ENCODE measurements around the gene UNC79.

GRCh38 chr14:93520053-93520607 is 89.4 kb downstream of the UNC79 start:
- TF ChIP-seq CTCF (IDR thresholded peaks at IDR 0.05) (no peak), POLR2A (IDR thresholded peaks at IDR 0.05) (no peak)
